ENCODE data around the gene DMD. TPM values are rescaled to one million over a fixed set of nuclear protein-coding genes. Genes with fewer than 3 reads are reported as not detected.

Gene DMD
- total and polyA plus RNA-seq, 2 of the 13 experiments (the other 11 are each of a cell fraction or from before 2014, with no cell fraction given) = 17.6 to 25.9 TPM

GRCh38 chrX:32472364-32472763, 739.0 kb downstream of the DMD start:
- no peak for ATAC-seq
- in situ Hi-C loops (cut with HindIII; ENCODE audit: extremely low pct_ligation_motif_present, low pct_unique_long_range_greater_than_20kb) (no loop called here), intact Hi-C loops (cut with micrococcal nuclease; ENCODE audit: unreplicated experiment) (no loop called here)
- no peak overlapping the region for H3K9ac ChIP-seq (ENCODE audit: insufficient read depth, low read depth, low read length)
- ChIA-PET POLR2A (no interaction called here), CTCF (ENCODE audit: low intra/inter-chr PET ratio, low total read pairs) (no interaction called here)
- no TSS peak for BruUV-seq (replicated peaks)
- H3K4me2 ChIP-seq (ENCODE audit: low read depth, low read length) = no peak overlapping the region
- H3K4me3 ChIP-seq (replicated peaks in 1 of 3; ENCODE audit: insufficient read depth in 1 of 3, low read depth in 2 of 3, low read length in 3 of 3) = no peak overlapping the region
- no peak overlapping the region for H3K27ac ChIP-seq (ENCODE audit: extremely low read length, insufficient read depth, low read length)
- TF ChIP-seq PCBP2 (optimal IDR thresholded peaks at IDR 0.05; ENCODE audit: low read depth, low read length, poor library complexity, severe bottlenecking) (no peak), SIN3A (IDR thresholded peaks at IDR 0.05; ENCODE audit: borderline replicate concordance, low read depth, low read length) (no peak), RBFOX2 (IDR thresholded peaks at IDR 0.05; ENCODE audit: low read depth, low read length) (no peak), SP5 (CRISPR knock-in tag; IDR thresholded peaks at IDR 0.05; ENCODE audit: borderline replicate concordance, low read depth) (no peak), SSRP1 (CRISPR knock-in tag; IDR thresholded peaks at IDR 0.05) (no peak), NFKB2 (CRISPR knock-in tag; IDR thresholded peaks at IDR 0.05; ENCODE audit: borderline replicate concordance) (no peak), SPEN (CRISPR knock-in tag; IDR thresholded peaks at IDR 0.05; ENCODE audit: low read depth) (no peak), KDM4B (CRISPR knock-in tag; IDR thresholded peaks at IDR 0.05) (no peak), ZNF329 (CRISPR knock-in tag; IDR thresholded peaks at IDR 0.05; ENCODE audit: low read depth) (no peak), MIXL1 (CRISPR knock-in tag; IDR thresholded peaks at IDR 0.05) (no peak), AFF4 (CRISPR knock-in tag; IDR thresholded peaks at IDR 0.05) (no peak), NR2F6 (IDR thresholded peaks at IDR 0.05) (no peak), NR2F6 (CRISPR knock-in tag; IDR thresholded peaks at IDR 0.05) (no peak)
- H3K27me3 ChIP-seq (ENCODE audit: control insufficient read depth in 1 of 2, insufficient read depth in 2 of 2, low read length in 2 of 2) = no peaks in the 10 kb centered on the region
- H4K20me1 ChIP-seq (ENCODE audit: insufficient read depth, low read length) = no peaks in the 10 kb centered on the region
- H3K4me1 ChIP-seq (ENCODE audit: insufficient read depth, low read length) = no peaks in the 10 kb centered on the region
- H2AFZ ChIP-seq (ENCODE audit: low read length) = no peak overlapping the region
- DNase-seq (ENCODE audit: low spot score) = no peak
- no peaks in the 10 kb centered on the region for H3K79me2 ChIP-seq (ENCODE audit: insufficient read depth, low read length)
- no peaks in the 10 kb centered on the region for H3K9me3 ChIP-seq (ENCODE audit: low read length)
- FAIRE-seq = no peak
- 0% methylated on average over 3 of the region's 3 CpGs for WGBS (ENCODE audit: low lambda C conversion rate)
- H3K36me3 ChIP-seq (replicated peaks in 1 of 2; ENCODE audit: control insufficient read depth in 1 of 2, insufficient read depth in 2 of 2, low read length in 2 of 2) = no peaks in the 10 kb centered on the region

Data from HepG2 (cell line).